BLaER1 (cell line): ENCODE data around the gene RPGR.

ENCODE experiments used
- H3K27ac ChIP-seq: shearing (Covaris generic); formaldehyde crosslinking; 2 replicates; pipeline ENCODE4 v1.8.1; 2022
- H3K27me3 ChIP-seq: shearing (Covaris generic); formaldehyde crosslinking; 2 replicates; pipeline ENCODE4 v1.8.1; 2022
- H3K36me3 ChIP-seq: shearing (Covaris generic); formaldehyde crosslinking; 2 replicates; pipeline ENCODE4 v1.8.1; 2022
- H3K4me1 ChIP-seq: shearing (Covaris generic); formaldehyde crosslinking; 2 replicates; pipeline ENCODE4 v1.8.1; 2022
- H3K4me2 ChIP-seq: shearing (Covaris generic); formaldehyde crosslinking; 2 replicates; pipeline ENCODE4 v1.8.1; 2022
- H3K4me3 ChIP-seq: shearing (Covaris generic); formaldehyde crosslinking; 2 replicates; pipeline ENCODE4 v1.8.1; 2022
- H3K9ac ChIP-seq: shearing (Covaris generic); formaldehyde crosslinking; 2 replicates; pipeline ENCODE4 v1.8.1; 2022
- H3K9me3 ChIP-seq: shearing (Covaris generic); formaldehyde crosslinking; 2 replicates; pipeline ENCODE4 v1.8.1; 2022
- H4K20me1 ChIP-seq: shearing (Covaris generic); formaldehyde crosslinking; 2 replicates; pipeline ENCODE4 v1.8.1; 2022
- Cebpa-rat ChIP-seq: shearing (Covaris generic); IDR thresholded peaks from 2 replicates; pipeline ENCODE4 v1.8.1; 2022

Gene RPGR

GRCh38 chrX:38232079-38232686 is 95.1 kb downstream of the RPGR start:
- Histone ChIP-seq H3K4me1 (no peaks in the 10 kb centered on the region), H3K36me3 (no peaks in the 10 kb centered on the region), H3K27me3 (no peaks in the 10 kb centered on the region), H3K4me3 (no peak overlapping the region), H4K20me1 (no peaks in the 10 kb centered on the region), H3K4me2 (no peak overlapping the region), H3K9ac (no peak overlapping the region), H3K9me3 (no peaks in the 10 kb centered on the region), H3K27ac (no peak overlapping the region)
- TF ChIP-seq Cebpa-rat: no peak

GRCh38 chrX:38225093-38225492 is 102.2 kb downstream of the RPGR start:
- peak overlapping the region; percentile 11; the same call in 1 of the 2 replicates for H3K4me2 ChIP-seq
- H3K9ac ChIP-seq: no peak overlapping the region

GRCh38 chrX:38224160-38224559 is 103.1 kb downstream of the RPGR start:
- Histone ChIP-seq H3K36me3 (no peaks in the 10 kb centered on the region), H4K20me1 (no peaks in the 10 kb centered on the region), H3K27me3 (peaks cover 28% of the 10 kb centered on the region), H3K9ac (no peak overlapping the region), H3K9me3 (peaks cover 5% of the 10 kb centered on the region; the same call in 1 of the 2 replicates), H3K4me2 (no peak overlapping the region), H3K4me3 (no peak overlapping the region), H3K4me1 (0 out of 2 replicates have a peak, but pooled peaks cover 4% of the 10 kb centered on the region), H3K27ac (no peak overlapping the region)
- TF ChIP-seq Cebpa-rat: no peak

More at GRCh38 chrX:38225093-38225492, 102.2 kb downstream of the RPGR start:
- no peak for TF ChIP-seq Cebpa-rat
- H3K4me1 ChIP-seq: 0 out of 2 replicates have a peak, but pooled peaks cover 4% of the 10 kb centered on the region
- H3K36me3 ChIP-seq: no peaks in the 10 kb centered on the region
- H3K27ac ChIP-seq: no peak overlapping the region
- no peaks in the 10 kb centered on the region for H4K20me1 ChIP-seq
- H3K27me3 ChIP-seq: peaks cover 20% of the 10 kb centered on the region
- no peak overlapping the region for H3K4me3 ChIP-seq
- peaks cover 5% of the 10 kb centered on the region; the same call in 1 of the 2 replicates for H3K9me3 ChIP-seq

DNA sequence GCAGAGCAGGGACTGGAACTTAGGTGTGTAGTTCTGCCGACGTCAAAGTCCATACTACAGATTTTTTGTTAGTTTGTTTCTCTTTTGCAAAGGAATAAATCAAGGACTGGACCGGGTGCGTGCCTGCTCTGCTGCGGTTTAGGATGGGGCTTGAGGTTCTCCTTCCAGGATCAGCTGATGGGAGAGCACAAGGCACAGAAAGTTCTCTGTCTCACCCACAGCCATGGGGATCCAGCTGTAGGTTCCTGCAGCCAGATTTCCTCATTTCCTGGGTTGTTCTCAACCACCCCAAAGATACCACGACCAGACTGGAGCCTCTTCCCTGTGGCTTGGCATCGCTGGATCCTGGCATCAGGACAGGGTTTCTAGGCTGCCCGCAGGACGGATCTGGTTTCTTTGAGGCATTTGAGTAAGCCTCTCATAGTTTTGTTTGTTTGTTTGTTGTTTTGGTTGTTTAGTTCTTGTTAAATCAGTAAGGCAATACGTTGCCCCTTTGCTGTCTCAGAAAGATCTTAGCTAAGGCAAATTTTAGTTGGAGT is 105.8 kb downstream of the RPGR start:
- Histone ChIP-seq H3K27ac (no peak overlapping the region), H3K9ac (no peak overlapping the region), H3K4me2 (no peak overlapping the region), H3K4me1 (0 out of 2 replicates have a peak, but pooled peaks cover 4% of the 10 kb centered on the region), H3K9me3 (peaks cover 5% of the 10 kb centered on the region; the same call in 1 of the 2 replicates), H3K4me3 (no peak overlapping the region), H4K20me1 (no peaks in the 10 kb centered on the region), H3K27me3 (peaks cover 30% of the 10 kb centered on the region), H3K36me3 (no peaks in the 10 kb centered on the region)
- no peak for TF ChIP-seq Cebpa-rat

GRCh38 chrX:38220415-38221390 is 106.6 kb downstream of the RPGR start, which contains the start of gene SRPX:
SRPX (minus strand) TSS chrX:38220871; CDS start chrX:38220792, 79 bp downstream.
- Histone ChIP-seq H3K9ac (no peak within 1 kb of the TSS), H3K4me2 (peak within 1 kb of the TSS; percentile 75), H3K9me3 (peaks cover 5% of the 10 kb centered on the region; the same call in 1 of the 2 replicates), H3K27me3 (peaks cover 30% of the 10 kb centered on the region), H4K20me1 (no peaks in the 10 kb centered on the region), H3K27ac (no peak within 1 kb of the TSS), H3K4me1 (0 out of 2 replicates have a peak, but pooled peaks cover 4% of the 10 kb centered on the region), H3K4me3 (peak within 1 kb of the TSS; percentile 65), H3K36me3 (no peaks in the 10 kb centered on the region)
- TF ChIP-seq Cebpa-rat: no peak

- Histone ChIP-seq H3K27ac (no peak overlapping the region), H3K27me3 (peaks cover 30% of the 10 kb centered on the region), H4K20me1 (no peaks in the 10 kb centered on the region), H3K9ac (no peak overlapping the region), H3K4me1 (0 out of 2 replicates have a peak, but pooled peaks cover 2% of the 10 kb centered on the region), H3K36me3 (no peaks in the 10 kb centered on the region), H3K9me3 (peaks cover 5% of the 10 kb centered on the region; the same call in 1 of the 2 replicates), H3K4me2 (peak overlapping the region; percentile 75), H3K4me3 (peak overlapping the region; percentile 65)
- no peak for TF ChIP-seq Cebpa-rat
Observed at GRCh38 chrX:38220024-38220414, 107.3 kb downstream of the RPGR start.
